H9 (cell line): ENCODE data around the gene PLEKHG7. TPM values are rescaled to one million over a fixed set of nuclear protein-coding genes. Genes with fewer than 3 reads are reported as not detected.

Source experiments
- DNase-seq: peaks from one replicate; pipeline ENCODE4 v3.0.0-alpha.2; 2017
- H2AFZ ChIP-seq: one replicate; pipeline ENCODE4 v1.6.1; 2013; ENCODE audit warnings: mild to moderate bottlenecking, low read length, control low read depth, moderate library complexity
- H2AK5ac ChIP-seq: 2 replicates; pipeline ENCODE4 v1.6.1; 2013; ENCODE audit warnings: low read length, control low read depth, mixed read lengths; ENCODE audit not compliant: insufficient read length
- H2BK120ac ChIP-seq: one replicate; pipeline ENCODE4 v1.6.1; 2013; ENCODE audit warnings: low read depth, mild to moderate bottlenecking, low read length, control low read depth, inconsistent platforms; ENCODE audit not compliant: poor library complexity, severe bottlenecking
- H2BK12ac ChIP-seq: 2 replicates; pipeline ENCODE4 v1.6.1; 2013; ENCODE audit warnings: low read length, control low read depth, mixed read lengths, low read depth; ENCODE audit not compliant: insufficient read length
- H2BK15ac ChIP-seq: 2 replicates; pipeline ENCODE4 v1.6.1; 2013; ENCODE audit warnings: low read depth, low read length, control low read depth
- H2BK20ac ChIP-seq: one replicate; pipeline ENCODE4 v1.6.1; 2013; ENCODE audit warnings: low read depth, mild to moderate bottlenecking, low read length, control low read depth, inconsistent platforms; ENCODE audit not compliant: poor library complexity, severe bottlenecking
- H2BK5ac ChIP-seq: 2 replicates; pipeline ENCODE4 v1.6.1; 2013; ENCODE audit warnings: low read length, control low read depth, mixed read lengths; ENCODE audit not compliant: insufficient read length
- H3K14ac ChIP-seq: 2 replicates; pipeline ENCODE4 v1.6.1; 2013; ENCODE audit warnings: low read length, control low read depth; ENCODE audit not compliant: insufficient read depth
- H3K18ac ChIP-seq: 2 replicates; pipeline ENCODE4 v1.6.1; 2013; ENCODE audit warnings: low read depth, mild to moderate bottlenecking, mixed read lengths, low read length, control low read depth; ENCODE audit not compliant: insufficient read length
- H3K23ac ChIP-seq: 2 replicates; pipeline ENCODE4 v1.6.1; 2013; ENCODE audit warnings: low read length, control low read depth, mixed read lengths, low read depth; ENCODE audit not compliant: insufficient read length
- H3K23me2 ChIP-seq: 2 replicates; pipeline ENCODE4 v1.6.1; 2013; ENCODE audit warnings: low read depth, mild to moderate bottlenecking, mixed read lengths, low read length, control low read depth; ENCODE audit not compliant: insufficient read length, poor library complexity, severe bottlenecking
- H3K27ac ChIP-seq: 2 replicates; pipeline ENCODE4 v1.5.1; 2013; ENCODE audit warnings: low read length, control low read depth, mixed read lengths, low read depth; ENCODE audit not compliant: insufficient read length
- H3K27me3 ChIP-seq: 2 replicates; pipeline ENCODE4 v1.6.1; 2013; ENCODE audit warnings: low read length, control low read depth, inconsistent platforms; ENCODE audit not compliant: insufficient read depth
- H3K4ac ChIP-seq: 2 replicates; pipeline ENCODE4 v1.6.1; 2013; ENCODE audit warnings: low read depth, mild to moderate bottlenecking, control low read depth, inconsistent platforms, low read length, moderate library complexity
- H3K4me1 ChIP-seq: 2 replicates; pipeline ENCODE4 v1.6.1; 2013; ENCODE audit warnings: low read length, control low read depth, inconsistent platforms; ENCODE audit not compliant: insufficient read depth
- H3K4me2 ChIP-seq: 2 replicates; pipeline ENCODE4 v1.6.1; 2013; ENCODE audit warnings: low read length, control low read depth, mixed read lengths; ENCODE audit not compliant: insufficient read length, insufficient read depth
- H3K56ac ChIP-seq: 2 replicates; pipeline ENCODE4 v1.6.1; 2013; ENCODE audit warnings: low read depth, mild to moderate bottlenecking, mixed read lengths, low read length, control low read depth; ENCODE audit not compliant: insufficient read length
- H3K79me1 ChIP-seq: 2 replicates; pipeline ENCODE4 v1.6.1; 2013; ENCODE audit warnings: low read depth, mild to moderate bottlenecking, moderate library complexity, low read length, control low read depth, inconsistent platforms; ENCODE audit not compliant: insufficient read depth, poor library complexity, severe bottlenecking
- H3K79me2 ChIP-seq: 2 replicates; pipeline ENCODE4 v1.6.1; 2013; ENCODE audit warnings: low read length, control low read depth, inconsistent platforms; ENCODE audit not compliant: insufficient read depth
- H3K9ac ChIP-seq: 2 replicates; pipeline ENCODE4 v1.6.1; 2013; ENCODE audit warnings: low read length, control low read depth, mixed read lengths; ENCODE audit not compliant: insufficient read length; ENCODE audit errors: extremely low read depth
- H3K9me3 ChIP-seq: one replicate; pipeline ENCODE4 v1.6.1; 2013; ENCODE audit warnings: low read depth, low read length, inconsistent platforms; ENCODE audit not compliant: control insufficient read depth
- H3T11ph ChIP-seq: one replicate; pipeline ENCODE4 v1.6.1; 2013; ENCODE audit warnings: mild to moderate bottlenecking, low read length, control low read depth, inconsistent platforms
- H4K20me1 ChIP-seq: one replicate; pipeline ENCODE4 v1.6.1; 2013; ENCODE audit not compliant: control insufficient read depth, insufficient read length, insufficient read depth
- H4K5ac ChIP-seq: 2 replicates; pipeline ENCODE4 v1.6.1; 2013; ENCODE audit warnings: low read depth, mild to moderate bottlenecking, mixed read lengths, low read length, control low read depth; ENCODE audit not compliant: insufficient read length
- H4K8ac ChIP-seq: replicated peaks from 2 replicates; pipeline ENCODE4 v1.6.1; 2013; ENCODE audit warnings: low read length, control low read depth, mixed read lengths, low read depth; ENCODE audit not compliant: insufficient read length
- H4K91ac ChIP-seq: 2 replicates; pipeline ENCODE4 v1.6.1; 2013; ENCODE audit warnings: low read depth, mild to moderate bottlenecking, moderate library complexity, mixed read lengths, low read length, control low read depth; ENCODE audit not compliant: insufficient read length
- H3K27ac Mint-ChIP-seq, 3 experiments: 2 replicates in 2 of 3; 3 replicates in 1 of 3; pipeline ENCODE4 v1.8.0; 2020 to 2021; ENCODE audit warnings: mixed read lengths in 3 of 3, mild to moderate bottlenecking in 1 of 3, moderate library complexity in 1 of 3
- H3K27me3 Mint-ChIP-seq: 2 replicates; pipeline ENCODE4 v1.8.0; 2021; ENCODE audit warnings: low read depth, mild to moderate bottlenecking, moderate library complexity, mixed read lengths
- H3K36me3 Mint-ChIP-seq, 3 experiments: 2 replicates in 2 of 3; 3 replicates in 1 of 3; pipeline ENCODE4 v1.8.0; 2020 to 2021; ENCODE audit warnings: low read depth in 3 of 3, mixed read lengths in 3 of 3; ENCODE audit not compliant: insufficient read depth in 1 of 3
- H3K4me1 Mint-ChIP-seq, 2 experiments: 2 replicates each; pipeline ENCODE4 v1.8.0; 2020; ENCODE audit warnings: mixed read lengths in 2 of 2
- H3K4me3 Mint-ChIP-seq, 2 experiments: 2 replicates in 1 of 2; 3 replicates in 1 of 2; pipeline ENCODE4 v1.8.0; 2020 to 2021; ENCODE audit warnings: mild to moderate bottlenecking in 2 of 2, mixed read lengths in 2 of 2, moderate library complexity in 1 of 2
- H3K9me3 Mint-ChIP-seq, 2 experiments: 2 replicates in 1 of 2; 3 replicates in 1 of 2; pipeline ENCODE4 v1.8.0; 2020; ENCODE audit warnings: mild to moderate bottlenecking in 2 of 2, mixed read lengths in 2 of 2, moderate library complexity in 1 of 2
- WGBS: extraction: QIAGEN DNeasy Blood & Tissue Kit; methylation state at CpG from one replicate; pipeline ENCODE4 v1.1.7; 2013; ENCODE audit warnings: missing lambda C conversion rate, low lambda C conversion rate, mixed read lengths; ENCODE audit not compliant: insufficient read length; ENCODE audit errors: extremely low coverage; 5-methylcytosine and 5-hydroxymethylcytosine counted together
- total RNA-seq: library from RNA; stranded (reverse); gene quantifications from 2 replicates; pipeline ENCODE4 v1.2.1, GENCODE V29; 2021
- TF ChIP-seq, protein P1 (sequence below): fragments of 200-600 bp; sonication (generic); conservative IDR thresholded peaks from 3 replicates; pipeline ENCODE4 v1.8.0; 2021; ENCODE audit warnings: antibody characterized with exemption, mild to moderate bottlenecking

Gene PLEKHG7
- total RNA-seq, 1 experiment from 2014 or later: not detected

- Histone ChIP-seq H3K4me2 (no peak overlapping the region), H4K8ac (no peak overlapping the region), H3K18ac (no peak overlapping the region), H3K9me3 (no peaks in the 10 kb centered on the region), H4K91ac (no peak overlapping the region), H3K4ac (no peak overlapping the region), H3K4me1 (no peaks in the 10 kb centered on the region; the same call in 1 of the 2 replicates), H3K79me1 (no peaks in the 10 kb centered on the region), H3K14ac (no peak overlapping the region), H2AFZ (no peak overlapping the region), H4K5ac (no peak overlapping the region), H2BK120ac (no peak overlapping the region), H3K23me2 (no peaks in the 10 kb centered on the region), H2AK5ac (no peak overlapping the region), H3K79me2 (no peaks in the 10 kb centered on the region), H2BK5ac (no peak overlapping the region), H3K23ac (no peak overlapping the region), H3K9ac (no peak overlapping the region), H3T11ph (no peak overlapping the region), H3K56ac (no peak overlapping the region), H2BK20ac (no peak overlapping the region), H2BK15ac (no peak overlapping the region), H3K27me3 (no peaks in the 10 kb centered on the region), H3K27ac (no peak overlapping the region), H4K20me1 (no peaks in the 10 kb centered on the region), H2BK12ac (no peak overlapping the region)
- H3K27ac Mint-ChIP-seq: no peak overlapping the region
- TF ChIP-seq, protein P1, sequence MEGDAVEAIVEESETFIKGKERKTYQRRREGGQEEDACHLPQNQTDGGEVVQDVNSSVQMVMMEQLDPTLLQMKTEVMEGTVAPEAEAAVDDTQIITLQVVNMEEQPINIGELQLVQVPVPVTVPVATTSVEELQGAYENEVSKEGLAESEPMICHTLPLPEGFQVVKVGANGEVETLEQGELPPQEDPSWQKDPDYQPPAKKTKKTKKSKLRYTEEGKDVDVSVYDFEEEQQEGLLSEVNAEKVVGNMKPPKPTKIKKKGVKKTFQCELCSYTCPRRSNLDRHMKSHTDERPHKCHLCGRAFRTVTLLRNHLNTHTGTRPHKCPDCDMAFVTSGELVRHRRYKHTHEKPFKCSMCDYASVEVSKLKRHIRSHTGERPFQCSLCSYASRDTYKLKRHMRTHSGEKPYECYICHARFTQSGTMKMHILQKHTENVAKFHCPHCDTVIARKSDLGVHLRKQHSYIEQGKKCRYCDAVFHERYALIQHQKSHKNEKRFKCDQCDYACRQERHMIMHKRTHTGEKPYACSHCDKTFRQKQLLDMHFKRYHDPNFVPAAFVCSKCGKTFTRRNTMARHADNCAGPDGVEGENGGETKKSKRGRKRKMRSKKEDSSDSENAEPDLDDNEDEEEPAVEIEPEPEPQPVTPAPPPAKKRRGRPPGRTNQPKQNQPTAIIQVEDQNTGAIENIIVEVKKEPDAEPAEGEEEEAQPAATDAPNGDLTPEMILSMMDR: no peak
- H3K27me3 Mint-ChIP-seq: no peaks in the 10 kb centered on the region
- no peaks in the 10 kb centered on the region for H3K4me1 Mint-ChIP-seq
- no peaks in the 10 kb centered on the region for H3K36me3 Mint-ChIP-seq
- H3K9me3 Mint-ChIP-seq: no peaks in the 10 kb centered on the region
- no CpG with 5 or more reads among the region's 4 CpGs for WGBS
- no peak overlapping the region for H3K4me3 Mint-ChIP-seq
- no peak for DNase-seq
These were observed 45.0 kb upstream of the PLEKHG7 start for GRCh38 chr12:92657770-92658169.
